Stimulated activated naive CD4-positive, alpha-beta T cell treated with Interleukin-2 at 50 U/mL for 16 hours (primary cell): ENCODE results near the gene SLC8A1.

ENCODE experiments used
- DNase-seq: peaks from one replicate; lab custom pipeline; 2025; lab: John Stamatoyannopoulos, UW

SLC8A1 gene

DNA sequence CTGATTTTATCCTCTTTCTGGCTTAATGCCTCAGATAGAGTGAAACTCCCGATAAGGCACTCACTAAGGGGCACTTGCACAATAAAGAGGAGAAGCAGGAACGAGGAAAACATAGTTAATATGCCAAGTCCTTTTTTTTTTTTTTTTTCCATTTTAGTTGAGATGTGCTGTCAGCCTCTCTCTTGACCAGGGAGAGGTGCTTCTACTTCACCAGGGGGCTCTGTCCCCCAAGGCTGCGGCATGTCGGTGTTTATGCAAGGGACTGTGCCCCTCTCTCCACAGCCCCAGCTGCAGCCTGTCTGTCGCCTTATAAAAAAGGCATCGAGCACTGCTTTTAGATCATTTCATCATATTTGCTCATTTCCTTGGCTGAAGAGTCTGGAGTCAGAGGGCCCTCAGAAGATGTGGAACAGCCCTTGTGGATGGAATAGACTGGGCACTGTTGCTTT lies 178.1 kb downstream of the SLC8A1 start:
- DNase-seq, result no peak

DNA sequence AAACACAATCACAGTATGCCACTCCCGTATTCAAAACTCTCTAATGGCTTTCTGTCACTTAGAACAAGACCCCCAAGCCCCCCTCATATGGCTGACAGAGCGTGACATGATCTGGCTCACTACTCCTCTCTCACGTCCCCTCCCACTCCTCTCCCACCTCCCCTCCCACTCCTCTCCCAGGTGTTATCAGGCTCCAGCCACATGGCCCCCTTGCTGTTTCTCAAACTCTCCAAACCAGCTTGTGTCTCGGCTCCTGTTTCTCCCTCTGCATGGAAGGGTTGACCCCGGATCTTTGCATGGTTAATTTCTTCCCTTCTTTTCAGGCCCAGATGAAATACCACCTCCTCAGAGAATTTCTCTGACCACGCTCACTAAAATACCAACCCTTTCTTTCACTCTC lies 180.8 kb downstream of the SLC8A1 start:
- DNase-seq, result no peak

DNA sequence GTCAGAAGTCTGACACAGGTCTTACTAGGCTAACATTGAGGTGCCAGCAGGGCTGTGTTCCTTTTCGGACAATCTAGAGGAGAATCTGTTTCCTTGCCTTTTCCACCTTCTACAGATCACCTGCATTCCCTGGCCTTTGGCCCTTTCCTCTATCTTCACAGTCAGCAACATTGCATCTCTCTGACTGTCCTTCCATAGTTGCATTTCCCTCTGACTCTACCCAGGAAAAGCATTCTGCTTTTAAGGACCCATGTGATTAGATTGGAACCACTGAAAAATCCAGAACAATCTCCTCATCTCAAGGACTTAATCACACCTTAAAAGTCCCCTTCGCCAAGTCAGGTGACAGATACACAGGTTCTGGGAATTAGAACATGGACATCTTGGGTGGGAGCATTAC lies 181.5 kb downstream of the SLC8A1 start:
- no peak for DNase-seq

DNA sequence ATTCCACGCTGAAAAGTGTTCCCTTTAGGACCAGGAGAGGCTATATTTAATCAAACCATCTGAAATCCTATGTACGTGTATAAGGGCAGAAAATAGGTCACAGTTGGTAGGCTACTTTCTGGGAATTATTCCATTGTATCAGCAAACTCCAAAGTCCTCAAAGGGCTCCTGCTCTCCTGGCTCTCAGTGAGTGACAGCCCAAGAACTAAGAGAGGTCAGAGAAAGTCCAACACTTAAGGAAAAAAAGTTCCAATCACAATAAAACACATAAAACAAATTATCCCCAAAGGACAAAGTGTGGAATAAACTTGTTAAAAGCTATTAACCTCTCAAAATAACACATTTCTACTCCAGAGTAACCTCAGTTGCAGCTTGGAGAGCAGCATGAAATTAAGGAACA lies 183.3 kb downstream of the SLC8A1 start:
- DNase-seq, result no peak

DNA sequence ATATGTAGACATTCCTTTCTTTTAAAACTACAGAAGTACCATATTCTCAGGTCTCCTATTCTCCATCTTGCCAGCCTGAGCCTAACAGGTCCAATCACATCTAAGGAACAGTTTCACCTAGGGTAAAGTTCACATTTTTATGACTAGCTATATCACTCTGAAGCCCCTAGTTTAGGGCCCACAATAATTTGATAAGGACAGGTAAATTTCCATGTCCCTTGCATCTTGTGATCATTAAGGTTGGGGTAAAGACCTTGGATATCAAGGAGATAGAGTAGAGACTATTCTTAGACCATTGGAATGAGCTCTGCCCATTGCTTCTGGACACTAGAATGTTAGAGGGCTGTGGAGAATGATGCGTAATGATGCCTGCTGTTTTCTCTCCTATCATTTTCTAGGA lies 185.7 kb downstream of the SLC8A1 start:
- DNase-seq, result no peak

DNA sequence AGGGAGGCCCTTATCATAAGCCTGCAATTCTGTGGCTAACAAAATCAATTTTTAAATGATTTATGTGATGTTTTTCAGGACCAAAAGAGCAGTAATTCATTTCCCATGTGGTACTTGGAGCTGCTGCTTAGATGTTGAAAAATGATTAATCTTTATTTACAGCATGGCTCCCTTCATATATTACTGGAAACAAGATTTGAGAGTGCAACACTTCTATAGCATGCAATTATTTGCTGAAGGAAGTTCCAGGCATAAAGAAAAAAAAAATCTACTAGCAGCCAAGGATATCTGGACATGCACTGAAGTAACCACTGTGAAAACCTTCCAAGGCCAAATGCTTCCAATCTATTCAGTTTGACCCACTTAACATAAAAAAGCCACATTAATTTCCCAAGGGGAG lies 186.3 kb downstream of the SLC8A1 start:
- no peak for DNase-seq

DNA sequence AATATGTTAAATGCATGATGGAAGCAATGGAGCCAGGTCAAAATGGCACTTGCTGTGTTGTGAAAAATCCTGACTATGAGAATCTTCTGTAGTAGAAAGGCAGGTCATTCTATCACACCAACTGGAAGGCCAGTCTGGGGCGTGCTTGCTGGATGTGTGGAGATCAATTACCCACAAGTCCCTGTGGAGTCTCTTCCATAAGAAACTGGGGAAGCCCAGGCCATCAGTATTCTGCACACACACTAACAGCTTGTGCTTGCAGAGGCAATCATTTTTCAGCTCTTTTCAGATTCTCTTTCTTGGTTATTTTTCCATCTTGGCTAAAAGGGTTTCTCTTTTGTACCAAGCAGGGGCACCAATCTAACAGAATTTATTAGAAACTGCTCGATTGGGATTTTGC lies 190.8 kb downstream of the SLC8A1 start:
- no peak for DNase-seq

DNA sequence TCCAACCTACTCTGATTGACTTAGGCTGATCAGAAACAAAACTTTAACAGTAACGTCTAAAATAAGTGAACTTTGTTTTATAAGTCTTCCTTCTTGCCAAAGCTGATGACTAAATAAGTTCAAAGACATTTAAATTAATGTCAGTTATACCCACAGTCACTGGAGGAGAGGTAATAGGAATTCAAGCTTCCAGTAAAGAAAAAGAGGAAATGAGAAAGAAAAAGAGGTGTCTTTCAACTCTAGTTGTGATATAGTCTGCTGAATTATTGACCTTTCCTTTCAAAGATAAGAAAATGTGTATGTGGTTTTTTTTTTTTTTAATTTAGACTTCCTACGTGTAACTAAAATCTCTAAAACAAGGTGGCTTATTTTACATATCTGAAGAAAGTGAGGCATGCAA lies 191.5 kb downstream of the SLC8A1 start:
- DNase-seq, result no peak

DNA sequence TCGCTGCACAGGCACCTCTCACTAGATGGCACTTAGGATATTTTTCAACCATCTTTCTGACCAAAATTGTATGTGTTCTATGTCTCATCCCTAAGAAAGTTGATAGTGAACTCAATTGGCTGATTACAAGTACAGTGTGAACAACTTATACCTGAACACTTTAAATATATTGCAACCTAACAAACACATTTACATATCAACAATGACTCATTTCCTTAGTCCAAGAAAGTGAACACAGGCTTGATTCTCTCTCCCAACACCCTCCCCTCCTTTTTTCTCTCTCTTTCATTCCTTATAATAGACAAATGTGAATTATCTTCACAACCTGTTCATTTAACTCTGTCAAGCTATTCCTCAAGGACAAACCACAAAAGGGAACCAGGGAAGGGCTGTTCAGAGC lies 192.0 kb downstream of the SLC8A1 start:
- DNase-seq, result no peak

DNA sequence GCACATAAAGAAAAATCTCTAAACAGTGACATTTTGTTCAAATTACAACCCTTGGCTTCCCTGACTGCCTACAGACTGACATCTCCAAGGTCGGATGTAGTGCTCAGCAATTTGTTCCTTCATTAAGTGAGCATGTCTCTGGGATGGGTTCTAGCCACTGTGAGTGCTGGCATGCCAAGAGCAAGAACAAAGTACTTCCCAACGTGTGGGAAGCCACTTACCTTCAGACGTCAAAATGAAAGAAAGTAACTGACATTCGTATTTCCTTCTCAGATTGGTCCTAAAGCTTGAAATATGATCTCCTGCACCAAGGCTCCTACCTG lies 193.8 kb downstream of the SLC8A1 start:
- DNase-seq, result no peak

DNA sequence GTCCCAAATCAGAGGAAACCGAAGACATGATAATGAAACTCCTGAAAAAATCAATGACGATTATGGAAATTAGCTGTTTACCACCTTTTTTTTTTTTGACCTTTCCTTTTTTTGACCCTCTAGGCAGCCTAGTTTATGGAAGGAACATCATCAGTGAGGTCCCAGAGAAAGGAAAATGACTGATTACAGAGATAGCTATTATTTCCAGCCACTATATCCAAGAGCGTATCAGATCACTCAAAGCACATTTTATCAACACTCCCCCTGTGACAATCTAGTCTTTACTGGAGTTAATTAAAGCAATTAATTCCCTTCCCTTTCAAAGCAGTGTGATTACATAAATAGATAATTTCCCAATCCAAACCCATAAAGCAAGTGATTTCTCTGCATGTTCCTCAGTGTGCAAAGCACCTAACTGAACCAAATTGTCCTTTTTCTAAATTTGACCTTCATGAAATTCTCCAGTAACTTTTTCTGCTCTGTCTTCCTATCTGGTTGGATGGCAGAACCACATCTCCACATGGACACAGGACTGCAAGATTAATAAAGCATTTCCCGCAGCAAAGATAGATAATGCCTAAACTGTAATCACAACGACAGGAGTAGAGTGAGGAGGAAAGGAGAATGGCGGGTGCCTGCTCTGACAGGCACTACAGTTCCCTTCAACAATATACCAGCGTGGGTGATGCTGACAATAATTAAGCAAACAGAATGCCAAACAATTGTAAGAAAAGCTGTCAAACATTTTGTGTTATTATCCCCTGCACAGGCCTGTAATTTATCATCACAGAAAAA lies 194.4 kb downstream of the SLC8A1 start:
- DNase-seq, result no peak

DNA sequence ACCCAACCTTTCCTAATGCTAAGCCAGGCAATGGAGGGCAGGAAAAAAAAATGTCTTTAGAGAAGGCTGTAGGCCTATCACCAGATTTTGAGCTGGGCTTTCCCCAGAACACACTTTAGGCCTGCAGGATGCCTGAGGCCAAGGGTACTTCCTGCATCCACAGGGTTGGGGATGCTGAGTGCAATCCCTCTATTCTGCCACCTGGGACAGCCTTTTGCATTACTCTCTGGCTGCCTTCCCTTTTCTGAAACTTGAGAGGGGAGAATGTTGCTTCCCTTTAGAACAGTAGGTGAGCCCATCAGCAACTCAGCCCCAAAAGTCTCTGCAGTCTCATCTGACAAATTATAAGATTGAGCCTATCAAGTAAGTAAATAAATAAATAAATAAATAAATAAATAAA lies 195.2 kb downstream of the SLC8A1 start:
- DNase-seq, result no peak

DNA sequence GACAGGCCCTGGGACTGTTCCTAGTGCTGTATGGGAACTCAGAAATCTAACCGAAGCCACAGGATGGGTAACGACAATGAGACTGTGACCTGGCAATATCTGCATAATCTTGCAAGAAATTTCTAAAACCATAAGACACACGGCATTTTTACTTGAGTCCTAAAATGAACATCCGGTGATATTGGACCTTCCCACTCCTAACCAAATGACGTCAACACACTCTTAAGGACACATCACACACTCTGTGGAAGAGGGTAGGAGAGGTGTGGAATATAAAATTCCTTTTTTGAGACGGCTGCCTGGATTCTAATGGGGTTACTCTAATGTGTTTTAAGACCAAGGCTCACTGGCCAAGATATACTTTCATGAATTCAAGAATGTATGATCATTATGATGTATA lies 195.9 kb downstream of the SLC8A1 start:
- no peak for DNase-seq

DNA sequence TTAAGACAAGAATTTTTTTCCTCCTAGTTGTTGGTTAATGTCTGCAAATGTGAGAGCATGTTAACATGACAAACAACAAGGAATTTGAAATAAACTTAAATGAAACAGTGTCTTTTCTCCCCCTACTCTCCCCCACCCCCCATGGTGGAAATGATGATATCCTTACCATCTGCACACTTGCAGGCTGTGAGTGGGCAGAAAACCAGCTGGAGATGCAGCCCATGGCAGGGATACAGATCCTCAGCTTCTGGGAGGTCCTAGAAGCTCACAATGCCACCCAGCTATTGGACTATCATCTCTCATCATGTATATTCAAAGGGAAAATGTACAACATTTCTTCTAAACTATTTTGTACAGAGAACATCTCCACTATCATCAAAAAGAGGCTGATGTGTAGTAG lies 196.8 kb downstream of the SLC8A1 start:
- no peak for DNase-seq

DNA sequence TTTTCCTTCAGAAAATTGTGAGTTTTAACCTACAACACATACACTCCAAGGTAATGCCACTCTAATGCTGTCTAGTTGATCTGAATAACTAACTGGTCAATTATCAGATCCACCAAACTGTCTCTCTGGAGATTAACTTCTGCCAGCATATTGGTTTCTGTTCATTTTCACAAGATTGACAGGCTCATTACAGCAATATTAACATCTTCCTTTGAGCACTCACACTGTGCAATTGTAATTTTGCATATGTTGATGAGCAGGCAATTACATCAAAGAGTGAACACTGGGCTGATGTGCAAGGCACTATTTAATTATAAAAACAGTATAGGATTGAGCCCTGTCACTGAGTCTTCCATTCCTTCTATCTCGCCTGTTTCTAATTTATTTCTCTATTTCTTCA lies 197.3 kb downstream of the SLC8A1 start:
- no peak for DNase-seq

DNA sequence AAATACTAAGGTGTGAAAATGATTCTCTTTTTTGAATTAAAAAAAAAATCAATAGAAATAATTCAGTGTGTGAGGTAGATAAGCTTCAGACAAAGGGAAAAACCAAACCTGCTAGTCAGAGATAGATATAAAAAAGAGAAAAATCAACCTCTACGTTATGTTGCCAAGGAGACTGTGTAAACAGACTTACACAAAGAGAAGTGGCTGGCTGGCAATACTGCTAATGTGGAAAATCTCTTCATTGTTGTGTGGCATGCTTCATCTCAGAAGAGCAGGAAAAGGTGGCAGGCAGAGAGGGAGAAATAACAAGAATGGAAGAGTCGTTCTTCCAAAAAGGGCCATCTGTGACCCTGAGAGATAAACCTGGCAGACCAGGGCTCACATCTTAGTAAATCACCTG lies 200.8 kb downstream of the SLC8A1 start:
- DNase-seq, result no peak

DNA sequence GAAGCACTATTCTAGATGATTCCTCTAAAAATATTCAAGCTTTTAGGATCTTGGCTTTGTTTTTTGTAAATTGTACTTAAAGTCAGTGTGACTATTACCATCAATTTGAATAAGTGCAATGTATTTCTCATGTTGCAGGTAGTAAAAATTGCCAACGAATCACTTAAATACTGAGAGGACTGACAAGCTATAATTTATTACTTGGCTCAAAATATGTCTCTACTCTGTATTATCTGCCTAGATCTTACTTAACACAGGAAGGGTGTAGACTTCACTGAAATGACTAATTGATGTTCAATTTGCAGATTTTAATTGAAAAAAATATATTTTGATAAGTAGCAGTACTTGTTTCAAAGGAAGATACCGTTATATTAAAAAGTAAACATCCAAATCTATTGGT lies 202.3 kb downstream of the SLC8A1 start:
- DNase-seq, result no peak

DNA sequence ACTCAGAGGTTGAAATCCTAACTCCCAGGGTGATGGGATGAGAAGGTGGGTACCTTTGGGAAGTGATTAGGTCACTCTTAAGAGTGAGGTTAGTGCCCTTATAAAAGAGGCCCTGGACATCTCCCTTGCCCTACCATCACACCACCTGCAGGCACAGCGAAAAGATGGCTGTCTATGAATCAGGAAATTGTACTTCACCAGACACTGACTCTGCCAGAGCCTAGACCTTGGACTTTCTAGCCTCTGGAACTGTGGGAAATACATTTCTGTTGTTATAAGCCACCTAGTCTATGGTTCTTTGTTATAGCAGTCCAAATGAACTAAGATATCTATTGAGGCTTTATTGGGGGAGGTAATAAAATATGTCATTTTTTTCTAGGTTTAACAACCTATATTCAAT lies 203.6 kb downstream of the SLC8A1 start:
- DNase-seq, result no peak

DNA sequence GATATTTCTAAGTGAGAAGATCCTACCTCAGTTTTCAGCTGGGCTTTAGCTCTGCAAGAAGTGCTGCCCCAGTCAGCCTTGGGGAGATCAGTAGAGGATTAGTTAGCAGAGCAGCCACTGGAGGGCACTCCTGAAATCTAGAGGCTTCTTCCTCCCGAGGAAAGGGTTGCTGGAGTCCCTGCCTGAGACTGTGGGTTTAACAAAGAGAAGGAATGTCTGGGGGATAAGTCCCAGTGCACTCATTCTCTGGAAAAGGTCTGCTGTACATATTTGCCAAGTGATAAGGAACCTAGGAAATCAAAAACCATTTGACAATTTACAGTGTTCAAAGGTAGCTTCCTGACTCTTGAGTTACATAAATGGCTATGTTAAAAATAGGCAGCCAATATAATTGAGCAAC lies 207.2 kb downstream of the SLC8A1 start:
- DNase-seq, result no peak

DNA sequence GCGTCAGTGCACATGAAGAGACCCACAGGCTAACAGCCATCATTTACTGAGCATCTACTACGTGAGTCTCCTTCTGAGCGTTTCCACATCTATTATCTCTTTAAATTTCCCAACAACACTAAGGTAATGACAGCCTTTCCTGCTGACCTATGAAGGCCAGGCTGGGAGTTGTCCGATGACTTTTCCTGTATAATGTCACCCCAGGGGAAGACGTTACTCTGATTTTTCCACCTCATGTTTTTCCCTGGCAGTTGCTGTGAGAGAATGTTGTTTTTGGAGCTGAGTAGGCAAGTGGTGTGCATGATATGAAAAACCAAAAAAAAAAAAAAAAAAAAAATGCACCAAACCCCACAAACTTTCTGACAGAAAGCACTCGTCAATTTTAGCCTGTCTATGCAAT lies 207.6 kb downstream of the SLC8A1 start:
- no peak for DNase-seq

DNA sequence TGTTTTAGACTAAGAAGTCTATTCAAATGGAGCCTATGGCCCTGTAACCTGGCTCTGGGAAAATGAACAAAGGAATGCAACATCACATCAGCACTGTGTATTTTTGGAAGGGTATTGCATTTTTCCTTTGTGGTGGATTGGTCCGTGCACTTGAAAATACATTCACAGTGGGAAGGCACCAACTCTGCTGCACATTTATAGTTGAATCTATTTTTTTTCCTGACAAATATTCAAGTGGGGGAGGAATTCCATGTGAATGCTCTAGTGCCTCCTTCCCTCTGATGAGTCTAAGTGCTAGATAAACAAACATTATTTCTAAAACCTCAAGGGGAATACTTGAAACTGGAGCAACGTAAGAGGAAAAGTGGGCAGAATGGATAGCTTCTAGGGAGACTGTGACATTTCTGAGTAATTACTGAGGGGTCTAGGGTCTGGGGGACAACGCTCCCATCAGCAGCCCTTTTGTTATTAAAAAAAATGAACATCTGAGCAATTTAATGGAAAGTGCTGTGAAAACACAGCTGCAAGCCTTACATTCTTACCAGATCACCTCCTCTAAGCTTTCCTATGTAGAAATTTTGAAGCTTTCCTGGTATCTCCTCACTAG lies 208.2 kb downstream of the SLC8A1 start:
- no peak for DNase-seq

DNA sequence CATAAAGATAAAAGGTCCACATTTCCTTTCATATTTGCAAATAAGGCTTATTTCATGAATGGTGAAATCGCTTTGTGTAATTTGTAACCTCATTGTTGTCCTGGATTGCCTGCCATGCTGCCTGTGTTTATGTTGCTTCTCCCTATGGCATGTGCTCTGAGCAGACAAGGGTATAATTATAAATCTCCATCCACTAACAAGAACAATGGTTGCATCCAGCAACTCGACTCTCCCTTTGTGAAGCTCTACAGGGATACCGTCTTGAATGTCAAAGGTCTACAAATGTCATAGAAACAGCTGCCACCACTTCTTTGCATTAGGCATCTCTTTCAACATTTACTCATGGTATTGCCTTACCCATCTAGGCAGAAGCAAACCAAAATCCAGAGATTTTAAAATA lies 209.6 kb downstream of the SLC8A1 start:
- no peak for DNase-seq

DNA sequence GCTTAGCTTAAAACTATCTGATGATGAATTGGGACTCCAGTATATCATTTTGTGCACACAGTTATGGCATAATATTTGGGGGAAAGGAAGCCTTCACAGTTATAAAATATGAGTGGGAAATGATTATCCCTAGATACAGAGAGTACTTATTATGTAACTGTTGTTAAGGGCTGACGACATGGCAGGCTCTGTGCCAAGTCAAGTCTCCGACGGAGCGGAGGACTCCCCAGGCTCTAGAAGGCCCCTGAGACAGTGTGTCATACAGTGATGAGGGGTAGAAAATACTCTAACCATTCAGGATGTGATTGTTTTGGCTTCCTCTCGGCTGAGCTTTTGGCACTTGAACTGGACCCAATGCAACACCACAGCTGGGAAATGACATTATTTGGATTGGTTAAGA lies 211.8 kb downstream of the SLC8A1 start:
- DNase-seq, result no peak
